Esophagus (tissue), 2 donors: ENCODE results near the gene LRRC19. TPM values are rescaled to one million over a fixed set of nuclear protein-coding genes. Genes with fewer than 3 reads are reported as not detected.

Experiments used
- H3K27ac ChIP-seq, 2 donors: one replicate each; pipeline ENCODE4 v1.5.1; 2013; ENCODE audit warnings: low read depth in 2 of 2, mild to moderate bottlenecking in 2 of 2, inconsistent platforms in 1 of 2, low read length in 1 of 2, moderate library complexity in 1 of 2
- H3K27me3 ChIP-seq, 2 donors: one replicate each; pipeline ENCODE4 v1.6.1; 2013; ENCODE audit warnings: low read length in 2 of 2, control low read depth in 1 of 2, mild to moderate bottlenecking in 1 of 2; ENCODE audit not compliant: insufficient read depth in 2 of 2, control insufficient read depth in 1 of 2
- H3K36me3 ChIP-seq, 2 donors: one replicate each; pipeline ENCODE4 v1.6.1; 2013; ENCODE audit warnings: low read length in 1 of 2; ENCODE audit not compliant: control insufficient read depth in 2 of 2, insufficient read depth in 2 of 2
- H3K4me1 ChIP-seq, 2 donors: one replicate each; pipeline ENCODE4 v1.6.1; 2013; ENCODE audit warnings: low read length in 1 of 2; ENCODE audit not compliant: control insufficient read depth in 2 of 2, insufficient read depth in 2 of 2
- H3K4me3 ChIP-seq, 2 donors: one replicate each; pipeline ENCODE4 v1.5.1; 2013; ENCODE audit warnings: low read length in 2 of 2, mild to moderate bottlenecking in 2 of 2, low read depth in 1 of 2, moderate library complexity in 1 of 2
- H3K9me3 ChIP-seq, 2 donors: one replicate each; pipeline ENCODE4 v1.6.1; 2013; ENCODE audit warnings: mild to moderate bottlenecking in 2 of 2, low read depth in 1 of 2, low read length in 1 of 2, moderate library complexity in 1 of 2; ENCODE audit not compliant: control insufficient read depth in 2 of 2, insufficient read depth in 1 of 2
- WGBS, 2 donors: extraction: QIAGEN DNeasy Blood & Tissue Kit; methylation state at CpG; one replicate each; pipeline ENCODE4 v1.1.7; 2013; 5-methylcytosine and 5-hydroxymethylcytosine counted together
- polyA plus RNA-seq, 2 donors: library from polyadenylated mRNA; stranded (reverse); fragments of 200-250 nt; gene quantifications; one replicate each; pipeline ENCODE4 v1.2.3, GENCODE V29; 2013
- donor health status: healthy with polysubstance abuse.
- donor health status: Bipolar disorder and iron deficiency.

The LRRC19 gene
- polyA plus RNA-seq, 2 donors = not detected

- H3K4me3 ChIP-seq = peak overlapping the region; percentile 80 to 98
- no peak overlapping the region for H3K27ac ChIP-seq
- H3K27me3 ChIP-seq = peaks cover 0 to 2% of the 10 kb centered on the region in 2 donors
- no peaks in the 10 kb centered on the region for H3K9me3 ChIP-seq
- no peaks in the 10 kb centered on the region for H3K4me1 ChIP-seq
- H3K36me3 ChIP-seq = no peaks in the 10 kb centered on the region
- WGBS, 2 donors = 2% methylated on average over 9 of the region's 9 CpGs
Observed at GRCh38 chr9:26947736-26948135, 57.7 kb downstream of the LRRC19 start.

DNA sequence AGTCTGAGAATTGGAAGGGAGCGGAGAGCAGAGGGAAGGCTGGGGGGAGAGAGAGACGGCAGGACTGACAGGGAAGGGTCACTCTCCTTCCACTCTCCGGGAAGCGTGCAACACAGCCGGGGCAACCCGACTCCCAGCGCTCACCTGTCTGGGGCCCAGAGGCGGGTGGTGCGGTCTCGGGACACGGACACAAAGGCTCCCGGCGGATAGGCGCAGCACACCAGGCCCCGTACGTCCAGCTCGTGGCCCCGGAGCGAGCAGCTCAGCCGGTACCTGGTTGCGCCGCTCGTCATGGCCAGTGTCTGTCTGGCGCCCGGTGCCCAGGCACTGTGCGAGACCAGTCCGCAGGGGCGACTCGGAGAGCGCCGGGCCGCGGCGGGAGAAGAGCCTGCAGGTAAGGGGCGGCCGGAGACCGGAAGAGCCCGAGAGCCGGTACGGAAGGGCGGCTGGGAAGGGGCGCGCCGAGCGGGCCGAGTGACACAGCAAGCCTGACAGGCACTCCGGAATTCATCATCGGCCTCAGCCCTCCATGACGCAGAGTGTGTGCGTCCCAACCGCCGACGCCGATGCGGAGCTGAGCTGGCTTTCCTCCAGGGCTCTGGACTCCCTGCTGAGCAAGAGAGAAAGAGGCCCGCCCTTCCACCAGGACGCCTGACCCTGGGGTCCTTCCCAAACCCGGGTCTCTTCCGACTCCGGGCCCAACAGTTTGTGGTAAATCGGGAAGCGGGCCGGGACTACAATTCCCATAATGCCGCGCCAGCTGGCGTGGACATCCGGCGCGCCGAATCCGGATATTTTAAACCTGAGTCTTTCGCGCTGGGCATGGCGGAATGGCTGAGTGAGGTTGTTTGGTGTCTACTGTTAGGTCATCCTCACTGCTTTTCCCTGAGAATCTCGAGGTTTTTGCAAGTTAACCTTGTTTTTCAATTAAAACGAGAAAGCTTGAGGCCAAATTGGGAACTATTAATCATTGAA lies 58.4 kb downstream of the LRRC19 start, which contains the start of gene PLAA:
PLAA (minus strand) TSS at position 490 of the 975 bp plus-strand sequence; CDS start at position 293, 197 bp downstream.
- Histone ChIP-seq H3K9me3 (no peaks in the 10 kb centered on the region), H3K4me1 (no peaks in the 10 kb centered on the region), H3K27ac (peak within 1 kb of the TSS; percentile 97 to 99), H3K36me3 (no peaks in the 10 kb centered on the region), H3K4me3 (peak within 1 kb of the TSS; percentile 80 to 98), H3K27me3 (peaks cover 0 to 2% of the 10 kb centered on the region in 2 donors)
- 0% methylated on average over 76 of the region's 76 CpGs for WGBS, 2 donors

GRCh38 chr9:26945591-26945990 lies 59.9 kb downstream of the LRRC19 start:
- no peaks in the 10 kb centered on the region for H3K4me1 ChIP-seq
- WGBS, 2 donors = 21 to 29% methylated on average over 2 of the region's 2 CpGs
- no peak overlapping the region for H3K27ac ChIP-seq
- no peaks in the 10 kb centered on the region for H3K36me3 ChIP-seq
- H3K27me3 ChIP-seq = peaks cover 0 to 2% of the 10 kb centered on the region in 2 donors
- H3K4me3 ChIP-seq = peak overlapping the region in 1 of 2 donors; percentile 80
- H3K9me3 ChIP-seq = no peaks in the 10 kb centered on the region

Other genes starting within 250 kb of the LRRC19 start
- gene CAAP1, start 112.9 kb downstream of the LRRC19 start, polyA plus RNA-seq = 1 to 10 TPM; 6.7 to 9.6 TPM
- gene PLAA, start 58.4 kb downstream of the LRRC19 start, polyA plus RNA-seq = 10 to 100 TPM in 1 of 2 donors, 1 to 10 TPM in 1; 8.9 to 13.9 TPM
- gene IFT74, start 49.3 kb downstream of the LRRC19 start, polyA plus RNA-seq = 1 to 10 TPM; 5.1 to 5.5 TPM
- 1 to 10 TPM in 1 of 2 donors, under 1 TPM in 1; 0.55 to 1.3 TPM for gene TEK, start 103.6 kb upstream of the LRRC19 start, polyA plus RNA-seq